ENCODE measurements around the gene USP33.
"Not testable (repeated sequence)": the region's sequence is repeated elsewhere in the genome, so short reads cannot be mapped to it uniquely, and the experiment has no call there.

USP33 gene

DNA sequence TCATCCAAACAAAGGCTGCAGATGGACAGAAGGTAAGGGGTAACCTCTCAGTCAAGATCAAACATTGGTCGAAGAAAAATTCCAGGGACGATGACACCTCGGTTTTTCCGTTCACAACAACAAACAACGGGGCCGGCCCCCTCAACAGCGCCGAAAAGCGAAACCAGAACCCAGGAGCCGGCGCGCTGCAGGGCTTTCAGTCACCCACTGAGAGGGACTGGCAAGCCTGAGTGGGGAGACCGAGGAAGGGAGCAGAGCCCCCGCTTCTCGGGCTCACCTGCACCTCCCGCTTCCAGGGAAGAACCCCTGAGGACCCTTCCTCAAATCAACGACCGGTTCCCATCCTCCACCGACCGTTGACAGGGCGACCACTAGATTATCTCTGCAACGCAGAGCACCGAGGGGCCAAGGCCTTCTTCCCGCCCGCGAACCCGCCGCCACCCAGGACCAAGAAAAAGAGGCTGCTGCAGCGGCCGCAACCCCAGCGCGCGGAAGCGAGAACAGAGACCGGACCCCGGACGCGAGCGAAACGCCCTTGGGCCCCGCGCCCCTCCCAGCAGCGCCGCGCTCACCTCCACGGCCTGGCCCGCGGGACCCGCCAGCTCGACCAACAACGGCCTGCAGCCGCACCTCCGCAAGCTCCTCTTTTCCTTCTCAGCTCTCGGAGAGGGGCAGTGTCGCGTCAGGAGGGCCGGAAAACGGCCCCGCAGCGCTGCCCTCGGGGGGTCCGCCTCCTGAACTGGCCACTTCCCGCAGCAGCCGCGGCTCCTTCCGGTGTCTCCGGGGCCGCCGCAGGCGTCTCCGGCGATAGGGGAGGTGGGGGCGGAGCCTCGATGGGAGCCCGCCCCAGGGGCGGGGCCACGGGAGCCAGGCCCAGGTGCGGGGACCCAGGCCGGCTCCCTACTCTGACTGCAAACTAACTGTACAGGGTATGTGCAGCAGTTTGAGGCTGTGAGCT lies at the start of gene USP33:
USP33 (minus strand) TSS at position 782 of the 958 bp plus-strand sequence. CDS start 18,155 bp downstream, outside the sequence.
- peak; percentile 91 for DNase-seq

DNA sequence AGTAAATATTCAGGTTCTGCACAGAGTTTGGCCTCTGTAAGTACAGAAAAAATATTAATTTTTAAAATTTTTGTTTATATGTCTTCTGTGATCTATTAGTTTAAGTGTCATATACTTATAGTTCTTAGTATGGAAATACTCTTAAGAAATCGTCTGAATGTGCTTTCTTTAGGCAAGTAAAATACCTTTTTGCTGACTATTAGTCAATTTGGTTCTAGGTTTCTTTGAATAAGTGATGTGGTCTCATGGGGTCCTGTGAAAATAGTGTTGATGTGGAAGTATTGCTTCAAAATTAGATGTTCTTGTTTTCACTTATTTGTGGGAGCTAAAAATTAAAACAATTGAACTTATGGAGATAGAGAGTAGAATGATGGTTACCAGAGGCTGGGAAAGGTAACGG lies 43.7 kb upstream of the USP33 start:
- no peak for DNase-seq

DNA sequence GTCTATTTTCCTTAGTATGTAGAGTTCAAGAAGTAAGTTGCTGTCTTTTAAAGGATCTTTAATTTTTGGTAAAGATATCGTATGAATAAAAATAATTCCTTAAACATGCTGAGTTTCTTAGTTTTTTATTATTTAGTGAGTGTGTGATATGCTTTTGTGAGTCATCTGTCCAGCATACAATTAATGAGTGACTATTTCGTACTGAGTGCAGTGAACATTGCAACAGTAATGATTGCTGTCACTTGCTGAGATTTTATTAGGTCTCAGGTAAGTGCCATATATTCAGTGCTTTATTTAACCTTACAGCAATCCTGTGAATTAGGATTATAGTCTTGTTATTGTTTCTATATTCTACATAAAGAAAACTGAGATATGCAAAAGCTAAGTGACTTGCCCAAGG lies 42.4 kb upstream of the USP33 start:
- no peak for DNase-seq

DNA sequence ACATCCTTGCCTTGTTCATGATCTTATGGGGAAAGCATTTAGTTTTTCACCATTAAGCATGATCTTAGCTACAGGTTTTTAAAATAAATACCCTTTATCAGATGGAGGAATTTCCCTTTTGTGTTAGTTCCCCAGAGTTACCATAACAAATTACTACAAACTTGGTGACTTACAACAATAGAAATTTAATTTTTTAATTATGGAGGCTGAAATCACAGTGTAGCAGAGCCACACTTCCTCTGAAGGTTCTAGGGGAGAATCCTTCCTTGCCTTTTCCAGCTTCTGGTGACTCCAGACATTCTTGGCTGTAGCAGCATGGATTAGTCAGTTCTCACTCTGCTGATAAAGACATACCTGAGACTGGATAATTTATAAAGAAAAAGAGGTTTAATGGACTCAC lies 38.3 kb upstream of the USP33 start:
- DNase-seq = no peak

DNA sequence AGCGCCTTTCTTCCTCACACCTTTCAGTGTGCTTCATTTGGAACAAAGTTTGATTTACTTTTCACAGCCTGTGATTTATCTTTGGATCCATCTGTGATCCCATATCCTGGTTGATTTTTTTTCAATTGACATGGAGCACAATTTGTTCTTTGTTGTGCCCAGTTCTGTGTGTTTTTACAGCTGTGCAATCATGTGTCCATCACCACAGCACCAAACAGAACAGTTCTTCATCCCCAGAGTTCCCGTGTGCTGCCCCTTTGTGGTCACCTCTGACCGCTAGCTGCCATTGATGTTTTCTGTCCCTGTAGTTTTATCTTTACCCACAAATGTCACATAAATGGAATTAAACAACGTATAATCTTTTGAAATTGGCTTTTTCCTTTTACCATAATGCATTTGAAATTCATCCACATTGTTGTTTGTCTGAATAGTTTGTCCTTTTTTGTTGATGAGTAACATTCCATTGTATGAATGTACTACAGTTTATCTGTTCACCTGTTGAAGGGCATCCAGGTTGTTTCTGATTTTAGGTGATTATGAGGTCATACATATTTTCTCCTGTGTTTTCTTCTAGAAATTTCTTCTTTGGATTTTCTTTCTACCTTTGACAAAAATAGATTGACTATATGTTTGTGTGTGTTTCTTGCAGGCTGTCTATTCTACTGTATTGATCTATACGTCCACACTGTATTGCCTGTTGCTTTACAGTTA lies 37.2 kb upstream of the USP33 start:
- no peak for DNase-seq

DNA sequence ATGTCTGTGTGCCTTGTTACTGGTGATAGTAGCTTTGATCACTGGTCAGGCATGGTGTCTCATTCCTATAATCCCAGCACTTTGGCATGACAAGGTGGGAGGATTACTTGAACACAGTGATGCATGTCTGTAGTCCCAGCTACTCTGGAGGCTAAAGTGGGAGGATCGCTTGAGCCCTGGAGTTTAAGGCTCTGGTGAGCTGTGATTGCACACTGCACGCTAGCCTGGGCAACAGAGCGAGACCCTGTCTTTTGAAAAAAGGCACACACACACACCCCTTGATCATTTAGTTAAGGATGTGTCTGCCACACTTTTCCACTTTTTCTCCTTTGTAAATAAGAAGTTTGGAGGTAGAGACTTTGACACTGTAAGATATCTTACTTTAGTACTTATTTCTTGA lies 34.9 kb upstream of the USP33 start:
- DNase-seq = no peak

DNA sequence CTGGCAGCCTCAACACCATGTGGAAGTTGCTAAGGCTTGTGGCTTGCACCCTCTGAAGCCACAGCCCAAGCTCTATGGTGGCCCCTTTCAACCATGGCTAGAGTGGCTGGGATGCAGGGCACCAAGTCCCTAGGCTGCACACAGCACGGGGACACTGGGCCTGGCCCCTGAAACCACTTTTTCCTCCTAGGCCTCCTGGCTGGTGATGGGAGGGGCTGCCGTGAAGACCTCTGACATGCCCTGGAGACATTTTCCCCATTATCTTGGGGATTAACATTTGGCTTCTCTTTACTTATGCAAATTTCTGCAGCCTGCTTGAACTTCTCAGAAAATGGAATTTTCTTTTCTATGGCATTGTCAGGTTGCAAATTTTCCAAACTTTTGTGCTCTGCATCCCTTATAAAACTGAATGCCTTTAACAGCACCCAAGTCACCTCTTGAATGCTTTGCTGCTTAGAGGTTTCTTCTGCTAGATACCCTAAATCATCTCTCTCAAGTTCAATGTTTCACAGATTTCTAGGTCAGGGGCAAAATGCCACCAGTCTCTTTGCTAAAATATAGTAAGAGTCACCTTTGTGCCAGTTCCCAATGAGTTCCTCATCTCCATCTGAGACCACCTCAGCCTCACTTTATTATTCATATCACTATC lies 26.6 kb upstream of the USP33 start:
- DNase-seq = not testable (repeated sequence)

DNA sequence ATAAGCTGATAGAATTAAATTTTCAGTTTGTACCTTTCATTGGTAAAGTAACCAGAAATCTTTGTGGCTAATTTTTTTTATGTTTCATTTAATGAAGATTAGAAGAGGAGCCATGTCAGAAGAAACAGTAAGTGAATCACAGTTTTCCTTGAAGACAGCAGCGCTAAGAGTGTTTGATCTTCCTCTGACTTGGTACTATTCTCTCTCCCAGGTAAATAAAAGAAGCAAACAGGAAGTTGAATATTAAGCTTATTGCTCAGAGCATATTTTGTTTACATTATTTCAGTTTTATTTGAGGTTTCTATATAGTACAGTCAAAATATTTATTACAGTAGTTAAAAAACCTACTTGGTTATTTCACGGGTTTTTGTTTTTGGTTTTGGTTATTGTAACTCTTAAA lies 23.5 kb upstream of the USP33 start:
- no peak for DNase-seq

DNA sequence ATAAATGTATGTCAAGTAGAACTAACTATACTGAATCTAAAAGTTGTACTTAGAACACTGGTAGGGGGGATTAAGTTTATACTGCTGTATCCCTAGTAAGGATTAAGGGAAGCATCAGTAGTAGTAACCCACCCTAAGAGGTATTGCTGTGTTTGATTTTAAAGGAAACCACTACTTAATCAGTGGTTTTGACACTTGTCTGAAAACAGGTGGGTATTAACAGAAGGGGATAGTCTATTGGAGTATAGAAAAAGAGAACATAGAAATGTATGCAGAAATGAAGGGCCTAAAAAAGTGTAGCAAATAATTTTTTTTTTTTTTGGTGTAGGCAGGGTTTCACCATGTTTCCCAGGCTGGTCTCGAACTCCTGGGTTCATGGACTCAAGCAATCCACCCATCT lies 22.0 kb upstream of the USP33 start:
- DNase-seq = no peak

DNA sequence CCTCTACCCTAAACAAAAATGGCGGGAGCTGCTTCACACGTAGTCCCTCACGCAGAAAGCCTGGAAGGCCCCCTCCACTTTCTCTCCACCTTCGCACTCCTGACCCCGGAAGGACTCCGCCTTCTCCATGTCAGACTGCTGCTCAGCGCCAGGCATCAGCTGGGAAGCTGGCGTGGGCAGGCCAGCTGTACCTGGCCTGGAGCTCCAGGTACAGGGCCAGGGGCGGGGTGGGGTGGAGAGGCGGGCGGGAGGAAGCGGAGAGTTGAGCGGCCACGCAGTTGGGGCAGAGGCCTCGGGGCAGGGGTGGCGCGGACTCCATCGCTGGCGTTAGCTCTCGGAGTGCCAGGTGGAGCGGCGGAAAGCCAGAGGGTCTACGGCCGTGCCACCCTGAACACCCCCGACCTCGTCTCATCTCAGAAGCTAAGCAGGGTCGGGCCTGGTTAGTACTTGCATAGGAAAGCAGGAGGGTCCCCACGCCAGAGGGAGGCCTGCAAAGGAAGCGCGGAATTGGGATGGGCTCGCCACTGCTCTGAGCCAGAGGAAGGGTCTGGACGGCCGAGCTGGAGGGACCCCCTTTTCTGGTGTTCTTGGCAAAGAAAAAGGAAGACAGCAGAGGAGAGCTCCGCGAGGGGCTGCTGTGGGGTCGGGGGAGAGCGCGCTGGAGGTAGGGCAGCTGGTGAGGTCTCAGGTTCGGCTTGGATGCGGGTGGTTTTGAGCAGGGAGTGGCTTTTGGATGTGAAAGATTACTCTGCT lies 20.1 kb upstream of the USP33 start, which contains the start of gene MIGA1:
MIGA1 (plus strand) TSS at position 121 of the 753 bp plus-strand sequence. CDS start 3,604 bp downstream, outside the sequence.
- peak; percentile 93 for DNase-seq

DNA sequence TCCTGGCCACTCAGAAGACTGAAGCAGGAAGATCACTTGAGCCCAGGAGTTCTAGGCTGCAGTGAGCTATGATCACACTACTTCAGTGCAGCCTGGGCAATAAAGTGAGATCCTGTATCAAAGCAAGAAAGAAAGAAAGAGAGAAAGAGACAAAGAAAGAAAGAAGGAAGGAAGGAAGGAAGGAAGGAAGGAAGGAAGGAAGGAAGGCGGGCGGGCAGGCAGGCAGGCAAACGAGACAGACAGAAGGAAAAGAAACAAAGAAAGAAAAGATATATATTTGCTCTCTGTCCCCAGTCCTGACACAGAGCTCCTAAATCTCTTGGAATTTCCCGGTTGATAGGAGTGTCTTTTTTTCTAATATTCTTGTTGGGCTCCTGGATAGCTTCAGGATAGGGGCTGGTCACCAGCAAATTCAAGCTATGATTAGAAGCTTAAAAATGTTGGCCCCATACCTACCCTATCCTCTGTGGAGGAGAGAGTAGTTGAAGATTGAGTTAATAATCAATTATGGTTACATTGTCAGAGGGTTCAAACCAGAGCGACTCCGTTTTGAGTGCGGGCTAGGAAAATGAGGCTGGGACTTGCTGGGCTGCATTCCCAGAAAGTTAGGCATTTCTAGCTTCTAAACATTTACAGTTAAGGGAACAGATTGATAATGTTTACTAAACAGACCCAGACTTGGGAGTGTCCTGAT lies 16.5 kb upstream of the USP33 start:
- no peak for DNase-seq

DNA sequence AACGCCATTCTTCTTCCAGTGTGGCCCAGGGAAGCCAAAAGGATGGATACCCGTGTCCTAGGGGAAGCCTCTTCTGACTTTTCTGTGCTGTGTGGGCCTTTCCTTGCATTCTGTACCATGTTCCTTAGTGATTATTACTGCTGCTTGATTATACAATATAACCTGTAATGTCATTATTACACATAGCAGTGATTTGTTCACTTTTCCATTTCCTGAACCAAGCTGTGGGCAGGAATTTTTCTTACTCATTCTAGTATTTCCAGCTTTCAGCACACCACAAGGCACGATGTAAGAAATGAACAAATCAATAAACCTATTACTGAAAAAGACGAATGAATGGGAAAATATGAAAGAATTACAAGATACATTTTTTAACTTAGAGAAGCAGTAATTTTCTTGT lies 8.4 kb upstream of the USP33 start:
- peak; percentile 8 for DNase-seq

DNA sequence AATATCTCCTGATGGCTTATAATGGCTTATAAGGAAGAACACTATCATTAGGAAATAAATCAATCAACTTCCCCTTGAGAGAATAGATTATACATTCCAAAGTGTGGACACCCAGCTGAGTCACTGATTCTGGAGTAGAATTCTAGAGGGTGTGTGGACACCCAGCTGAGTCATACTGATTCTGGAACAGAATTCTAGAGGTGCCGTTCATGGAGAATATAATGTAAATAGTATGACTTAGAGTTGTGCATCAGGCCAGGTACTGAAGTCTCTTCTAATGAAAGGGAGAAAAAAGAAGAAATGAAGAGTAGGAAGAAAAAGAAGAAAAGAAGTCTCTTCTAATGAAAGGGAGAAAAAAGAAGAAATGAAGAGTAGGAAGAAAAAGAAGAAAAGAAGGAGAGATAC lies 2.4 kb upstream of the USP33 start:
- peak; percentile 18 for DNase-seq

DNA sequence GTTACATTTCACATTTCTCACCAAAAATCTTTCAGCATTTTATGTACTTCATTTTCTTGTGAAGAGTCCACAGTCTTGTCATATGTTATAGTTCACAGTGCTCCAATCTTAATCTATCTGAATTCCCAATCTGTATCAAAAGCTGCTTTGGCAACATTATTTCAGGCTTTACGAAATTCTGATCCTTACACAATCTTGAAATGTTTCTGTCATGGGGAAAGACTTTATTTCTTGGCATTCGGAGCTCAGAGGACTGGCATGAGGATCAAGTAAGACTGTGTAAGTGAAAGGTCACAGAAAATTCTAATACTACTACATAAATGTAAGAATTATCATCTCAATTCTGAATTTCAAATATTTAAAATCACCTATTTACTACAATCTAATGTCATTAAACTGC lies 2.0 kb downstream of the USP33 start:
- no peak for DNase-seq

DNA sequence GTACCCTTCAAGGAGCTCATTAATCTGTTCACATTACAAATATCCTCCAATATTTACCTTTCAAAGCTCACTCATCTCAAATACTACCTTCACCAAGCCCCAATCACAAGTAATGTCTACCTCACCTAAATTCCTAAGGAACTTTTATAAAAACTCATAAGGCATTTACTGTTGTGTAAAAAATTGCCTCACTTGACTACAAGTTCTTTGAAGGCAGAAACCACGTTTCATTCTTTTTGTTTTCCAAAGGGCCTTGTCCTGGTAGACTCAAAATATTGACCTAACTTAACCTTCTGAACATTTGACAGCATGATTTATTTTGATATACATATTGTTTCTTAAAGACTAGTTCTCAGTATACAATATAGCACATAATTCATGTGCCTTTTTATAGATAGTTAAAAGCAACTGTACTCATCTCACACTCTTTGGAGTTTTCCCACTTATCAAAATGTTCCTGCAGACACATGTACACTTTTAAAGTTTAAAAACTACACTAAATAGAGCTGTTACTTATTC lies 2.5 kb downstream of the USP33 start:
- DNase-seq = no peak

DNA sequence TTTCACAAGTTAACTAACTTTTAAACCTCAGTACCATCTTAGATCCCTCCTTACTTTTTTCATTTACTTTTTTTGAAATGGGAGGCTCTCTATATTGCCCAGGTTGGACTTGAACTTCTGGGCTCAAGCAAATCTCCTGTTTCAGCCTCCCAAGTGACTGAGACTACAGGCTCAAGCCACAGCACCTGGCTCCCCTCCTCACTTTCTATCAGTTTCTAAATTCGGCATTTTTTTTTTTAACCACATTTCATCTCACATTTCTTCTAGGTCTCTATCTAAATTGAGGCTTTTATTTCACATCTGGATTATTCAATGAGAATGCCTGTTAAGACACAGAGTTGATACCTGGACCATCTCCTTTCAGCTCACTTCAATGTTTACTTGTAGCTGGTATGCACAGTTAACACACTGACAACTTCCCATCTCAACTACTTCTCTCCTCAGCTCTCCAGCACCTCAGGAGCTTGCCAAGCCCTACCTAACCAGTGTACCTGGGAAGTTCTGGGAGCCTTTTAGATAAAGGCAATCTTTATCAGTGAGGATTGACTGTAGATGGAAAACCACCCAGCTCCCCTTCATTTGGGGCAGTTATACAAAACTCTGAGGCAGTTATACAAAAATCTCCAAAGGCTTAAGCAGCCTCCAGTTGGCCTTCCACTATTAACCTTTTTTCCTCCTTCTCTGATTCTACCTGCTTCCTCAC lies 3.4 kb downstream of the USP33 start:
- DNase-seq = no peak

DNA sequence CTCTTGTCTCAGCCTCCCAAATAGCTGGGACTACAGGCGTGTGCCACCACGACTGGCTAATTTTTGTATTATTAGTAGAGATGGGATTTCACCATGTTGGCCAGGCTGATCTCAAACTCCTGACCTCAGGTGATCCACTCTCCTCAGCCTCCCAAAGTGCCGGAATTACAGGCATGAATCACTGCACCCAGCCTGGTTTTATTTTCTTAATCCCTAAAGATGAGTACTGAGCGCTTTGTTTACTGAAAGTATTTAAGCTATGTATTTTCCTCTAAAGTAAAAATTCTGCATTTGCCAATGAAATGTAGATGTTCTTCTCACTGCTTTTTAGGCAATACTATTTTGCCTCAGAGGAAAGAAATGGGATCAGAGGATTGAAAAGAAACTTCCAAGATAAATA lies 10.2 kb downstream of the USP33 start:
- not testable (repeated sequence) for DNase-seq

DNA sequence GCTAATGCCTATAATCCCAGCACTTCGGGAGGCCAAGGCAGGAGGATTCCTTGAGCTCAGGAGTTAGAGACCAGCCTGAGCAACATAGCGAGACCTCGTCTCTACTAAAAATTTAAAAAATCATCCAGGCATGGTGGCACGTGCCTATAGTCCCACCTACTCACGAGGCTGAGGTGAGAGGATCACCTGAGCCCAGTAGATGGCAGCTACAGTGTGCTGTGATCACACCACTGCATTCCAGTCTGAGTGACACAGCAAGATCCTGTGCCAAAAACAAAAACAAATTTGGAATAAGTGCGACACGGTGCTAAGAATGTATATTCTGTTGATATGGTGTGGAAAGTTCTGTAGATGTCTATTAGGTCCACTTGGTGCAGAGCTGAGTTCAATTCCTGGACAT lies 15.1 kb downstream of the USP33 start:
- no peak for DNase-seq

DNA sequence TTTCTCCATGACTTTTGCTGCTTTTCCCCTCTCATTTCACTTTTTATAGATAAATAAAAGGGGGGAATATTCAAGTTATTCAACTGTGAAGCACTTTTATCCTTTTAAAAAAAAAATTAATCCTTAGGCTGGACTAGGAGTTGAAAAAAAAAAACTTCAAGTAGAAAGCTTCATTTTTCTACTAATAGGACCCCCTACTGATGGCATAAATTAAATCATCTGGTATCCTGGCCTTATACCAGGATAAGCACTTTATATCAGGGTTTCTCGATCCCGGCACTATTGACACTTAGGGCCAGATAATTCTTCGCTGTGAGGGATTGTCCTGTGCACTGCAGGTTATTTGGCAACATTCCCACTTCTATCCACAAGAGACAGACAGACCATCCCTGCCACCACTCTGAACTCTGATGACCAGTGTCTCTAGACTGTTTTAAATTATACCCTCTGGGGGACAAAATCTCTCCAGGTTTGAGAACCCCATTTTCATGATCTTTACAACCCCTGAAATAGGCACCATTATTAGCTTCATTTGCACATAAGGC lies 17.6 kb downstream of the USP33 start:
- DNase-seq = no peak

DNA sequence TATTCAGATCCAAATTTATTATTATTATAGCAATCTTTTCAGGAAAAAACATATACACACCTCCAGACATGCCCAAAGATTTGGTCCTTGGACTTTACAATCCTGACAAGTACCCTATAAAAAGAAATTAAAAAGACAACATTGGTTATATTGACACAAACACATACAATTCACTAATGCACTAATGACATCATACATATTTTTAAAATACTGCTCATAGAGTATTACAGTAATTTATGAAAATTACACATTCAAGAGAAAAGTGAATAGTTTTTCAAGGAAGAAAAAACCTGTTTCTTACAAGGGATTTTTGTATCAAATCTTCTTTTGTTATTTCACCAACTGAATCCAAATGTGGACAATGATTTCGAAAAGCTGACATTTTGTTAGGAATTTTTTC lies 18.3 kb downstream of the USP33 start:
- no peak for DNase-seq

DNA sequence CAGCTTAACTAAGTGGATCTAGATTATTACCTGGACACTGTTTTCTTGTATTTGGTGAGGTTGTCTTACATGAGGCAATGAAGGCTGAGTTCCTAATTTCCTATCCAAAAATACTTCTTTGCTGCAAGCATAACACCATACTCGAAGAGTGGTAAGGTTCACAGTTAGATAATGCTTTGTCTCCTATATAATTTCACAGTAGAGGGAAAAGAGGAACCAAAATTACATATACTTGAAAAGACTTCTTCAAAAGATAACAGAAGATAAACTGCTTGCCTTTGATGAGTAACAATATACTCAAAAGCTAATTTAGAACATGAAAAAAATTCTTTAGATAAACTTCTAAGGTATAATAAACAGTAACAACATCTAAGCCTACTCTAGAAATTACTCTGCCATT lies 20.4 kb downstream of the USP33 start:
- DNase-seq = no peak
